DOHH2 (cell line): ENCODE data around the gene RGS3.

Experiments
- EZH2phosphoT487 ChIP-seq: fragments of 200-600 bp; sonication (generic); IDR thresholded peaks from 2 replicates; pipeline ENCODE4 v1.6.1; 2017; ENCODE audit warnings: borderline replicate concordance, mild to moderate bottlenecking, antibody characterized with exemption, low read length, moderate library complexity, mixed read lengths
- TF ChIP-seq, protein P1 (sequence below): fragments of 200-600 bp; sonication (generic); IDR thresholded peaks from one replicate; pipeline ENCODE4 v1.5.1; 2014; ENCODE audit warnings: antibody characterized with exemption, mild to moderate bottlenecking, low read depth, low read length; ENCODE audit not compliant: poor library complexity, severe bottlenecking

DNA sequence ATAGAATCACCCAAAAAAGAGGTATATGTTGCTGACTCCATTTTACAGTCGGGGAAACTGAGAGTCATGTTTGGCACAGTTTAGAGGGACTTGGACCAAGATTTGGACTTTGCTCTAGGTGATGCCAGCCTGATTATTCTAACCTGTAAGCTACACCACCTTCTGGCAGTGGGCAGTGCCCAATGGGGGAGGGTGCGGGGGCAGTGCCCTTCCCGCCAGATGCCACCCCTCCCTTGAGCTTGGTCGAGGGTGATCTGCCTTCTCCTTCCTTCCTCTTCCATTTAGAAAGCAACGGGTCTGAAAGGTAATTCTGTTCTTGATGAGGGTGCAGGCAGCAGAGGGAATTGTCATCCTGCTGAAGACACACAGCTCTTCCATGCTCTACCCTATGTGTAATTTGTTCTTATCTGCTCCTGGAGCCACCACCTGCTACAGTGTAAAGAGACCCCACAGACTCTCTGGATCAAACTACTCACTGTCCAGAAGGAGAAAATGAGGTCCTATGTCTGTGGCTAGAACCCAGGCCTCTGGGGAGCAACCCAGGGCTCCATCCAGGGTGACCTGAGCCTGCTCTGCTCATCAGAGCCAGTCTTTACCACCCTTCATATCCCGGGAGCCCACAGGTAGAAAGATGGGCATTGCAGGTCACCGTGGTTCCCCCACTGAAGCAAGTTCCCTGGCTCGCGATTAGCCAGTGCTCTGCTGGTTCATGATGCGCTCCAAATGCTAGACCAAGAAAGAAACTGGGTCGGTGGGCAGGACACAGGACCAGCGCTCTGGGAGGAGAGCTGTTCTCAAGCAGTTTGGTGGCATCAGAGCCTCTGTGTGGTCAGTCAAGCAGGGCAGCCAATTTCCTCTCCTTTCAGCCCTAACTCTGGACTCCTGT, 156.2 kb downstream of the RGS3 start:
- TF ChIP-seq, protein P1, sequence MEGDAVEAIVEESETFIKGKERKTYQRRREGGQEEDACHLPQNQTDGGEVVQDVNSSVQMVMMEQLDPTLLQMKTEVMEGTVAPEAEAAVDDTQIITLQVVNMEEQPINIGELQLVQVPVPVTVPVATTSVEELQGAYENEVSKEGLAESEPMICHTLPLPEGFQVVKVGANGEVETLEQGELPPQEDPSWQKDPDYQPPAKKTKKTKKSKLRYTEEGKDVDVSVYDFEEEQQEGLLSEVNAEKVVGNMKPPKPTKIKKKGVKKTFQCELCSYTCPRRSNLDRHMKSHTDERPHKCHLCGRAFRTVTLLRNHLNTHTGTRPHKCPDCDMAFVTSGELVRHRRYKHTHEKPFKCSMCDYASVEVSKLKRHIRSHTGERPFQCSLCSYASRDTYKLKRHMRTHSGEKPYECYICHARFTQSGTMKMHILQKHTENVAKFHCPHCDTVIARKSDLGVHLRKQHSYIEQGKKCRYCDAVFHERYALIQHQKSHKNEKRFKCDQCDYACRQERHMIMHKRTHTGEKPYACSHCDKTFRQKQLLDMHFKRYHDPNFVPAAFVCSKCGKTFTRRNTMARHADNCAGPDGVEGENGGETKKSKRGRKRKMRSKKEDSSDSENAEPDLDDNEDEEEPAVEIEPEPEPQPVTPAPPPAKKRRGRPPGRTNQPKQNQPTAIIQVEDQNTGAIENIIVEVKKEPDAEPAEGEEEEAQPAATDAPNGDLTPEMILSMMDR = no peak
- no peak for TF ChIP-seq EZH2phosphoT487
